HCEC 1CT (cell line): ENCODE measurements around the gene PTPRN2.

Source experiments
- DNase-seq: peaks from one replicate; pipeline ENCODE4 v3.0.0-alpha.2; 2017

PTPRN2 gene

GRCh38 chr7:157881048-157881771, 706.4 kb downstream of the PTPRN2 start:
- DNase-seq = no peak

- no peak for DNase-seq
Observed at GRCh38 chr7:157879391-157879790, 708.2 kb downstream of the PTPRN2 start.

- DNase-seq = no peak
Observed at GRCh38 chr7:157877298-157878090, 710.1 kb downstream of the PTPRN2 start.

GRCh38 chr7:157876469-157877285, 710.9 kb downstream of the PTPRN2 start:
- DNase-seq = no peak

- DNase-seq = no peak
Observed at GRCh38 chr7:157875230-157876179, 712.1 kb downstream of the PTPRN2 start.

GRCh38 chr7:157874870-157875229, 712.8 kb downstream of the PTPRN2 start:
- no peak for DNase-seq

GRCh38 chr7:157874208-157874816, 713.3 kb downstream of the PTPRN2 start:
- DNase-seq = no peak

GRCh38 chr7:157873664-157874063, 714.0 kb downstream of the PTPRN2 start:
- no peak for DNase-seq

GRCh38 chr7:157873181-157873580, 714.4 kb downstream of the PTPRN2 start:
- DNase-seq = no peak

GRCh38 chr7:157872447-157872846, 715.2 kb downstream of the PTPRN2 start:
- DNase-seq = no peak

- no peak for DNase-seq
Observed at GRCh38 chr7:157871681-157872080, 715.9 kb downstream of the PTPRN2 start.

- DNase-seq = no peak
Observed at GRCh38 chr7:157870644-157871290, 716.9 kb downstream of the PTPRN2 start.

- DNase-seq = no peak
Observed at GRCh38 chr7:157869793-157870192, 717.8 kb downstream of the PTPRN2 start.

GRCh38 chr7:157867685-157868305, 719.8 kb downstream of the PTPRN2 start:
- DNase-seq = no peak

GRCh38 chr7:157866336-157866924, 721.2 kb downstream of the PTPRN2 start:
- DNase-seq = no peak

- DNase-seq = no peak
Observed at GRCh38 chr7:157865351-157866165, 722.1 kb downstream of the PTPRN2 start.

- DNase-seq = no peak
Observed at GRCh38 chr7:157864911-157865310, 722.7 kb downstream of the PTPRN2 start.

GRCh38 chr7:157863906-157864810, 723.5 kb downstream of the PTPRN2 start:
- no peak for DNase-seq
